Measurements from ENCODE around the gene PODNL1.

The PODNL1 gene

GRCh38 chr19:13882836-13883235, 55.4 kb downstream of the PODNL1 start:
- peak overlapping the region; percentile 40 for H3K4ac ChIP-seq (ENCODE audit: low read length)
- H2BK120ac ChIP-seq (ENCODE audit: low read depth, low read length) = no peak overlapping the region
- peaks cover 17 to 23% of the 10 kb centered on the region in 2 donors for H3K4me1 ChIP-seq (ENCODE audit: control insufficient read depth in 2 of 2, insufficient read depth in 1 of 2, low read depth in 1 of 2, low read length in 2 of 2)
- no peak overlapping the region for H3K4me2 ChIP-seq (ENCODE audit: insufficient read depth, low read length, poor library complexity, severe bottlenecking)
- no peaks in the 10 kb centered on the region for H3K36me3 ChIP-seq (replicated peaks in 1 of 2; ENCODE audit: control insufficient read depth in 2 of 2, insufficient read depth in 2 of 2, low read length in 2 of 2)
- no peak overlapping the region for H3K9ac ChIP-seq (ENCODE audit: low read depth, low read length, poor library complexity)
- H3K79me1 ChIP-seq (ENCODE audit: low read depth, low read length) = no peaks in the 10 kb centered on the region
- H3K27ac ChIP-seq (replicated peaks; ENCODE audit: low read length) = no peak overlapping the region
- H3K14ac ChIP-seq (ENCODE audit: low read length) = no peak overlapping the region
- DNase-seq (ENCODE audit: low spot score) = no peak
- peak overlapping the region; percentile 80 for H2BK12ac ChIP-seq (ENCODE audit: low read length)
- H3K23ac ChIP-seq (ENCODE audit: low read depth, low read length, poor library complexity) = peak overlapping the region; percentile 66
- peak overlapping the region; percentile 93 for H4K8ac ChIP-seq (ENCODE audit: low read depth, low read length)
- WGBS, 2 donors (ENCODE audit: extremely low coverage in 2 of 2, insufficient read length in 2 of 2, insufficient replicate concordance in 1 of 2) = no CpG with 5 or more reads among the region's 12 CpGs
- peak overlapping the region; percentile 77 for H2BK15ac ChIP-seq (ENCODE audit: low read length)
- no peak overlapping the region for H3K4me3 ChIP-seq (ENCODE audit: low read length in 2 of 2)
- H3K9me3 ChIP-seq (replicated peaks in 1 of 2; ENCODE audit: control insufficient read depth in 2 of 2, insufficient read depth in 1 of 2, low read depth in 1 of 2, low read length in 2 of 2) = no peaks in the 10 kb centered on the region
- no peak overlapping the region for H2BK5ac ChIP-seq (ENCODE audit: low read length)
- peak overlapping the region; percentile 24 for H2AFZ ChIP-seq (ENCODE audit: low read length)
- H4K91ac ChIP-seq (ENCODE audit: low read depth, low read length, poor library complexity) = no peak overlapping the region
- peak overlapping the region; percentile 10 for H2AK5ac ChIP-seq (ENCODE audit: low read depth, low read length)
- H3K27me3 ChIP-seq (ENCODE audit: control insufficient read depth in 3 of 3, insufficient read depth in 3 of 3, low read depth in 1 of 3, low read length in 3 of 3) = no peaks in the 10 kb centered on the region
- H3K18ac ChIP-seq (ENCODE audit: low read length) = peak overlapping the region; percentile 87

GRCh38 chr19:13882419-13882795, 55.8 kb downstream of the PODNL1 start:
- H2AK5ac ChIP-seq (ENCODE audit: low read depth, low read length) = peak overlapping the region; percentile 10
- peak overlapping the region; percentile 77 for H2BK15ac ChIP-seq (ENCODE audit: low read length)
- no peak overlapping the region for H4K91ac ChIP-seq (ENCODE audit: low read depth, low read length, poor library complexity)
- no peaks in the 10 kb centered on the region for H3K9me3 ChIP-seq (replicated peaks in 1 of 2; ENCODE audit: control insufficient read depth in 2 of 2, insufficient read depth in 1 of 2, low read depth in 1 of 2, low read length in 2 of 2)
- no peaks in the 10 kb centered on the region for H3K79me1 ChIP-seq (ENCODE audit: low read depth, low read length)
- H3K14ac ChIP-seq (ENCODE audit: low read length) = no peak overlapping the region
- H3K23ac ChIP-seq (ENCODE audit: low read depth, low read length, poor library complexity) = no peak overlapping the region
- H2BK12ac ChIP-seq (ENCODE audit: low read length) = peak overlapping the region; percentile 80
- H3K9ac ChIP-seq (ENCODE audit: low read depth, low read length, poor library complexity) = no peak overlapping the region
- no peak overlapping the region for H2BK120ac ChIP-seq (ENCODE audit: low read depth, low read length)
- WGBS, 2 donors (ENCODE audit: extremely low coverage in 2 of 2, insufficient read length in 2 of 2, insufficient replicate concordance in 1 of 2) = no CpG with 5 or more reads among the region's 5 CpGs
- H2AFZ ChIP-seq (ENCODE audit: low read length) = no peak overlapping the region
- no peak overlapping the region for H3K27ac ChIP-seq (replicated peaks; ENCODE audit: low read length)
- peaks cover 17 to 23% of the 10 kb centered on the region in 2 donors for H3K4me1 ChIP-seq (ENCODE audit: control insufficient read depth in 2 of 2, insufficient read depth in 1 of 2, low read depth in 1 of 2, low read length in 2 of 2)
- DNase-seq (ENCODE audit: low spot score) = no peak
- no peak overlapping the region for H3K4me2 ChIP-seq (ENCODE audit: insufficient read depth, low read length, poor library complexity, severe bottlenecking)
- H3K27me3 ChIP-seq (ENCODE audit: control insufficient read depth in 3 of 3, insufficient read depth in 3 of 3, low read depth in 1 of 3, low read length in 3 of 3) = no peaks in the 10 kb centered on the region
- H3K4ac ChIP-seq (ENCODE audit: low read length) = no peak overlapping the region
- H3K36me3 ChIP-seq (replicated peaks in 1 of 2; ENCODE audit: control insufficient read depth in 2 of 2, insufficient read depth in 2 of 2, low read length in 2 of 2) = no peaks in the 10 kb centered on the region
- H4K8ac ChIP-seq (ENCODE audit: low read depth, low read length) = no peak overlapping the region
- no peak overlapping the region for H3K18ac ChIP-seq (ENCODE audit: low read length)
- H2BK5ac ChIP-seq (ENCODE audit: low read length) = no peak overlapping the region
- no peak overlapping the region for H3K4me3 ChIP-seq (ENCODE audit: low read length in 2 of 2)

GRCh38 chr19:13881692-13882418, 56.4 kb downstream of the PODNL1 start:
- H3K18ac ChIP-seq (ENCODE audit: low read length) = peak overlapping the region; percentile 96
- H2BK120ac ChIP-seq (ENCODE audit: low read depth, low read length) = no peak overlapping the region
- no CpG with 5 or more reads among the region's 17 CpGs for WGBS, 2 donors (ENCODE audit: extremely low coverage in 2 of 2, insufficient read length in 2 of 2, insufficient replicate concordance in 1 of 2)
- no peak for DNase-seq (ENCODE audit: low spot score)
- H3K79me1 ChIP-seq (ENCODE audit: low read depth, low read length) = no peaks in the 10 kb centered on the region
- H3K23ac ChIP-seq (ENCODE audit: low read depth, low read length, poor library complexity) = no peak overlapping the region
- no peak overlapping the region for H3K4me3 ChIP-seq (ENCODE audit: low read length in 2 of 2)
- no peak overlapping the region for H2BK5ac ChIP-seq (ENCODE audit: low read length)
- H3K14ac ChIP-seq (ENCODE audit: low read length) = no peak overlapping the region
- no peaks in the 10 kb centered on the region for H3K36me3 ChIP-seq (replicated peaks in 1 of 2; ENCODE audit: control insufficient read depth in 2 of 2, insufficient read depth in 2 of 2, low read length in 2 of 2)
- H3K4ac ChIP-seq (ENCODE audit: low read length) = no peak overlapping the region
- peak overlapping the region; percentile 92 for H4K91ac ChIP-seq (ENCODE audit: low read depth, low read length, poor library complexity)
- peak overlapping the region; percentile 82 for H2AFZ ChIP-seq (ENCODE audit: low read length)
- peaks cover 17 to 23% of the 10 kb centered on the region in 2 donors for H3K4me1 ChIP-seq (ENCODE audit: control insufficient read depth in 2 of 2, insufficient read depth in 1 of 2, low read depth in 1 of 2, low read length in 2 of 2)
- H3K4me2 ChIP-seq (ENCODE audit: insufficient read depth, low read length, poor library complexity, severe bottlenecking) = no peak overlapping the region
- H2BK15ac ChIP-seq (ENCODE audit: low read length) = peak overlapping the region; percentile 68
- peak overlapping the region; percentile 10 for H2AK5ac ChIP-seq (ENCODE audit: low read depth, low read length)
- no peaks in the 10 kb centered on the region for H3K27me3 ChIP-seq (ENCODE audit: control insufficient read depth in 3 of 3, insufficient read depth in 3 of 3, low read depth in 1 of 3, low read length in 3 of 3)
- peak overlapping the region; percentile 63 for H2BK12ac ChIP-seq (ENCODE audit: low read length)
- H3K9ac ChIP-seq (ENCODE audit: low read depth, low read length, poor library complexity) = peak overlapping the region; percentile 78
- no peaks in the 10 kb centered on the region for H3K9me3 ChIP-seq (replicated peaks in 1 of 2; ENCODE audit: control insufficient read depth in 2 of 2, insufficient read depth in 1 of 2, low read depth in 1 of 2, low read length in 2 of 2)
- no peak overlapping the region for H3K27ac ChIP-seq (replicated peaks; ENCODE audit: low read length)
- H4K8ac ChIP-seq (ENCODE audit: low read depth, low read length) = no peak overlapping the region

- H2BK15ac ChIP-seq (ENCODE audit: low read length) = peak overlapping the region; percentile 68
- no peak overlapping the region for H2BK12ac ChIP-seq (ENCODE audit: low read length)
- peak overlapping the region; percentile 96 for H3K18ac ChIP-seq (ENCODE audit: low read length)
- no peaks in the 10 kb centered on the region for H3K9me3 ChIP-seq (replicated peaks in 1 of 2; ENCODE audit: control insufficient read depth in 2 of 2, insufficient read depth in 1 of 2, low read depth in 1 of 2, low read length in 2 of 2)
- H4K91ac ChIP-seq (ENCODE audit: low read depth, low read length, poor library complexity) = peak overlapping the region; percentile 92
- no peaks in the 10 kb centered on the region for H3K36me3 ChIP-seq (replicated peaks in 1 of 2; ENCODE audit: control insufficient read depth in 2 of 2, insufficient read depth in 2 of 2, low read length in 2 of 2)
- no peak overlapping the region for H2BK120ac ChIP-seq (ENCODE audit: low read depth, low read length)
- no peaks in the 10 kb centered on the region for H3K27me3 ChIP-seq (ENCODE audit: control insufficient read depth in 3 of 3, insufficient read depth in 3 of 3, low read depth in 1 of 3, low read length in 3 of 3)
- H3K14ac ChIP-seq (ENCODE audit: low read length) = no peak overlapping the region
- peaks cover 19 to 23% of the 10 kb centered on the region in 2 donors for H3K4me1 ChIP-seq (ENCODE audit: control insufficient read depth in 2 of 2, insufficient read depth in 1 of 2, low read depth in 1 of 2, low read length in 2 of 2)
- peak overlapping the region; percentile 19 for H3K4me2 ChIP-seq (ENCODE audit: insufficient read depth, low read length, poor library complexity, severe bottlenecking)
- peak overlapping the region; percentile 16 for H3K23ac ChIP-seq (ENCODE audit: low read depth, low read length, poor library complexity)
- DNase-seq (ENCODE audit: low spot score) = no peak
- H3K4ac ChIP-seq (ENCODE audit: low read length) = no peak overlapping the region
- no peak overlapping the region for H3K4me3 ChIP-seq (ENCODE audit: low read length in 2 of 2)
- peak overlapping the region; percentile 82 for H2AFZ ChIP-seq (ENCODE audit: low read length)
- no peak overlapping the region for H2BK5ac ChIP-seq (ENCODE audit: low read length)
- peak overlapping the region; percentile 10 for H2AK5ac ChIP-seq (ENCODE audit: low read depth, low read length)
- H3K9ac ChIP-seq (ENCODE audit: low read depth, low read length, poor library complexity) = peak overlapping the region; percentile 78
- H3K27ac ChIP-seq (replicated peaks; ENCODE audit: low read length) = no peak overlapping the region
- H3K79me1 ChIP-seq (ENCODE audit: low read depth, low read length) = no peaks in the 10 kb centered on the region
- no peak overlapping the region for H4K8ac ChIP-seq (ENCODE audit: low read depth, low read length)
- no CpG with 5 or more reads among the region's 12 CpGs for WGBS, 2 donors (ENCODE audit: extremely low coverage in 2 of 2, insufficient read length in 2 of 2, insufficient replicate concordance in 1 of 2)
Observed at GRCh38 chr19:13881251-13881691, 56.9 kb downstream of the PODNL1 start.
